Cardiac septum (tissue), 1 donor: ENCODE results near the gene UNC80. TPM values are rescaled to one million over a fixed set of nuclear protein-coding genes. Genes with fewer than 3 reads are reported as not detected.

ENCODE experiments used
- DNase-seq: peaks from one replicate; pipeline ENCODE4 v3.0.0-alpha.2; 2020; ENCODE audit warnings: low spot score
- intact Hi-C: fragments of 100-400 bp; cut with DNase I; formaldehyde crosslinking; loops from one replicate; pipeline ENCODE4 v1.14.0; 2022
- total RNA-seq: library from RNA; stranded (reverse); fragmentation: NEBNext Ultra II Directional; extraction: Animal tissue kit (Norgen Biotek cat#: 25700); gene quantifications from one replicate; pipeline ENCODE4 v1.2.1, GENCODE V29; 2021
- donor health status: DM: no; HTN: no; CAD: no.

UNC80 gene
- total RNA-seq, 1 donor from 2014 or later = 2.1 TPM

GRCh38 chr2:209905691-209906090, 134.1 kb downstream of the UNC80 start:
- intact Hi-C loops = no loop called here
- no peak for DNase-seq

GRCh38 chr2:209907746-209908145, 136.1 kb downstream of the UNC80 start:
- intact Hi-C loops = no loop called here
- DNase-seq = no peak

- DNase-seq = no peak
- intact Hi-C loops = no loop called here
These were observed 136.9 kb downstream of the UNC80 start for GRCh38 chr2:209908511-209908910.

- intact Hi-C loops = no loop called here
- DNase-seq = no peak
These were observed 139.9 kb downstream of the UNC80 start for GRCh38 chr2:209911486-209911885.

- intact Hi-C loops = no loop called here
- DNase-seq = no peak
These were observed 142.2 kb downstream of the UNC80 start for GRCh38 chr2:209913786-209914345.

GRCh38 chr2:209917154-209917771, 145.6 kb downstream of the UNC80 start:
- intact Hi-C loops = no loop called here
- no peak for DNase-seq

GRCh38 chr2:209918251-209918650, 146.6 kb downstream of the UNC80 start:
- intact Hi-C loops = no loop called here

GRCh38 chr2:209922116-209922515, 150.5 kb downstream of the UNC80 start:
- DNase-seq = no peak
- intact Hi-C loops = no loop called here

More at GRCh38 chr2:209918251-209918650, 146.6 kb downstream of the UNC80 start:
- no peak for DNase-seq

GRCh38 chr2:209929369-209929768, 157.7 kb downstream of the UNC80 start:
- DNase-seq = no peak
- intact Hi-C loops = no loop called here

- intact Hi-C loops = no loop called here
- no peak for DNase-seq
These were observed 162.2 kb downstream of the UNC80 start for GRCh38 chr2:209933499-209934483.

- DNase-seq = no peak
- intact Hi-C loops = no loop called here
These were observed 164.6 kb downstream of the UNC80 start for GRCh38 chr2:209936106-209936666.

GRCh38 chr2:209937893-209938292, 166.3 kb downstream of the UNC80 start:
- intact Hi-C loops = no loop called here
- DNase-seq = no peak

GRCh38 chr2:209938906-209939305, 167.3 kb downstream of the UNC80 start:
- DNase-seq = no peak
- intact Hi-C loops = no loop called here

- intact Hi-C loops = no loop called here
- no peak for DNase-seq
These were observed 169.3 kb downstream of the UNC80 start for GRCh38 chr2:209940936-209941335.

GRCh38 chr2:209942426-209942825, 170.8 kb downstream of the UNC80 start:
- intact Hi-C loops = no loop called here
- no peak for DNase-seq

- DNase-seq = no peak
- intact Hi-C loops = no loop called here
These were observed 171.4 kb downstream of the UNC80 start for GRCh38 chr2:209942936-209943605.

- no peak for DNase-seq
- intact Hi-C loops = no loop called here
These were observed 172.1 kb downstream of the UNC80 start for GRCh38 chr2:209943776-209944175.

- intact Hi-C loops = no loop called here
- no peak for DNase-seq
These were observed 174.9 kb downstream of the UNC80 start for GRCh38 chr2:209946539-209946938.

GRCh38 chr2:209956271-209956670, 184.6 kb downstream of the UNC80 start:
- no peak for DNase-seq
- intact Hi-C loops = no loop called here

GRCh38 chr2:209958016-209958415, 186.4 kb downstream of the UNC80 start:
- intact Hi-C loops = no loop called here
- no peak for DNase-seq
